GM20000 (cell line): ENCODE data around the gene WDR91.

Experiments
- DNase-seq: peaks from one replicate; pipeline ENCODE4 v3.0.0; 2012; ENCODE audit warnings: low spot score
- TF ChIP-seq, protein P1 (sequence below): IDR thresholded peaks from 2 replicates; pipeline ENCODE4 v1.5.1; 2012; ENCODE audit warnings: mild to moderate bottlenecking, control low read depth; ENCODE audit errors: extremely low read depth, missing control alignments

Gene WDR91

DNA sequence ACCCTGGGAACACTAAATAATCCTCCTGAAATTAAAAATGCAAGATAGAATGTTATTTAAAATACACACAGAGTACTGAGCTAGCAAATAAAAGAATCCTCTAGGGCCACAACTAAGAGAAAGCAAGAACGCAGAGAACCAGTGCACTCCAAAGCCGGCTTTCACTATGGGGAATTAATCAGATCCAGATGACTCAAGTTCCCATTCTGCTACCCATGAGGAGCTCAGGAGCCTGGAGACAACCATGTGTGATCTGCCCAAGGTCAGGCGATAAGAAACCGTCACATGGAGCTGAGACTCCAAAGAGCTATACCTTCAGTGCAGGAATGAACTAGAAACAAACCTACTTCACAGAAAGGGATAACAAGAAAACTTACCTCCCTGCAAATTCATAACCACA lies 21.4 kb downstream of the WDR91 start:
- TF ChIP-seq, protein P1, sequence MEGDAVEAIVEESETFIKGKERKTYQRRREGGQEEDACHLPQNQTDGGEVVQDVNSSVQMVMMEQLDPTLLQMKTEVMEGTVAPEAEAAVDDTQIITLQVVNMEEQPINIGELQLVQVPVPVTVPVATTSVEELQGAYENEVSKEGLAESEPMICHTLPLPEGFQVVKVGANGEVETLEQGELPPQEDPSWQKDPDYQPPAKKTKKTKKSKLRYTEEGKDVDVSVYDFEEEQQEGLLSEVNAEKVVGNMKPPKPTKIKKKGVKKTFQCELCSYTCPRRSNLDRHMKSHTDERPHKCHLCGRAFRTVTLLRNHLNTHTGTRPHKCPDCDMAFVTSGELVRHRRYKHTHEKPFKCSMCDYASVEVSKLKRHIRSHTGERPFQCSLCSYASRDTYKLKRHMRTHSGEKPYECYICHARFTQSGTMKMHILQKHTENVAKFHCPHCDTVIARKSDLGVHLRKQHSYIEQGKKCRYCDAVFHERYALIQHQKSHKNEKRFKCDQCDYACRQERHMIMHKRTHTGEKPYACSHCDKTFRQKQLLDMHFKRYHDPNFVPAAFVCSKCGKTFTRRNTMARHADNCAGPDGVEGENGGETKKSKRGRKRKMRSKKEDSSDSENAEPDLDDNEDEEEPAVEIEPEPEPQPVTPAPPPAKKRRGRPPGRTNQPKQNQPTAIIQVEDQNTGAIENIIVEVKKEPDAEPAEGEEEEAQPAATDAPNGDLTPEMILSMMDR = no peak
- DNase-seq = no peak

DNA sequence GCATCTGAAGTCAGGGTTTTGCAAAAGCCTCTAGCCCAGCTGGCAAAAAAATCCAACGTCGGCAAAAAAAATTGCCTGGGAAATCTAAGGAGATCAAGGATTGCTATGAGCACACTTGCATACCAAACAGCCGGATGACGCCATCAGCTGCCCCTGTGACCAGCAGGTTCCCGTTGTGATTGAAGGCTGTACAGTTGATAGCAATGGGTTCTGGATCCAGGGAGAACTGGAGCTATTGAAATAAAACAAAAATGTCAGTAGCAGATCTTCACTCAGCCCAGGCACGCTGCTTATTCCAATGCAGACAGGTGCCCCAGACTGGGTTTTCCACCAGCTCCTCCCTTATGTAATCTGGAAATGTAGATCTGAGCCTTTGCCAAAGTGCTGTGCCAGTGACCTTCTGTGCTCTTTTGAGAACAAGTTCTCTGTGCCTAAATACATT lies 22.1 kb downstream of the WDR91 start:
- TF ChIP-seq, protein P1 = no peak
- no peak for DNase-seq

DNA sequence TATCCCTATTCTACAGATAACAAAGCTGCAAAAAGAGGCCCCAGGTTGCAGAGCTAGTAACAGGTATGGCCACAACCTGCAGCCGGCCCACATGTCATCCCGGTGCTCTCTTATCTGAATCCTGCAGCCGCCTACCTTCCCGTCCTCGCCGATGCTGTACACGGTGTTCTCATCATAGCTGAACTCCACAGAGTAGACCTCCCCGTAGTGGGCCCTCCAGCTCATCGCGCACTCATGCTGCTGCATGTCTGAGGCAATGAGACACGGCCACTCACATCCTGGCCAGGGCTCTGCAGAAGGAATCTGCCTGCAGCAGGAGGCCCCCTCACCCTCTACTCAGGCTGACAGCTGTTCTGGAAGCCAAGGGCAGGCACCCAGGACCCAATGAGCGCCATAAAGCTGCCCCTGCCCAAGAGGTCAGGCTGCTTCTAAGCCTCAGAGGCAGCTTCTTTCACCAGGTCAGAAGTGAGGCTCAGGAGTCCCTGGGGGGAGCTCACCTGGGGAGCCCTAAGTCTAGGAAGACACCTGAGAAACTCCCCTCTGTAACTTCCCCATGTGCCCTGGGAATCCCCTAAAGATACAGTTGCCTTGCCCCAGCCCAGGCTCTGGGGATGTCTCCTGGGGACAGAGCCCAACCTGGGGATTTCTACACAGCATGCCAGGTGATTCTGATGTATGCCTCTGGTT lies 22.9 kb downstream of the WDR91 start:
- DNase-seq = peak; percentile 62
- TF ChIP-seq, protein P1 = no peak

DNA sequence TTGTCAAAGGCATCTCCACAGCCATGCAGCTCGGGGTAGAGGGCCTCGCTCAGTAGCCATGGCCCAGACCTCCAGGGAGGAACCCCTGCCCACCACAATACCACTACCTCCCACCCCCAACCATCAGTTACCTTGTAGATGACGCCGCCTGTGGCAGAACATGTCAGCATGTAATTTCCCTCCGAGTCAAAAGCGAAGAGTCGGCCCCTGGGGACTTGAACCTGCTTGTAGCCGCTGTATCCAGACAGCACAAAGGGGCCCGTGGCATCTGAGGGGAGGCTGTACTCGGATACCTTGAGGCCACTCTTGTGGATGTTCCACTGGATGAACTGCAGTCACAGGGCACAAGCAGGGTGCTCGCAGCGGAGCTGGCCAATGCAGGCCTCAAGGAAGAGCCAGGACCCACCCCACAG lies 24.5 kb downstream of the WDR91 start:
- DNase-seq = peak; percentile 84

DNA sequence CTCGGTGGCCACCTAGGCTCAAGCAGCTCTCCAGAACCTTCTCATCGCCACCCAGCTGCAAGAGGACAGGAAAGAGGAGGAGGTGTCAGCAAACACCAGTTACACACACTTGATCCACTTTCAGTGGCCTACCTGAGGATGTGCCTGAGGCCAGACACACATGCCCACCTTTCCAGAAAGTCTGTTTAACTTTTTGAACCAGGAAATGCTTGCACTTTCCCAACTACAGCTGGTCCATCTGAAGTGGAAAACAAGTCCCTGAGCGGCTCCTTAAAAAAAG lies 25.1 kb downstream of the WDR91 start:
- peak; percentile 39 for DNase-seq
- TF ChIP-seq, protein P1 = no peak

More for the DNA sequence above, 24.5 kb downstream of the WDR91 start:
- TF ChIP-seq, protein P1 = no peak

DNA sequence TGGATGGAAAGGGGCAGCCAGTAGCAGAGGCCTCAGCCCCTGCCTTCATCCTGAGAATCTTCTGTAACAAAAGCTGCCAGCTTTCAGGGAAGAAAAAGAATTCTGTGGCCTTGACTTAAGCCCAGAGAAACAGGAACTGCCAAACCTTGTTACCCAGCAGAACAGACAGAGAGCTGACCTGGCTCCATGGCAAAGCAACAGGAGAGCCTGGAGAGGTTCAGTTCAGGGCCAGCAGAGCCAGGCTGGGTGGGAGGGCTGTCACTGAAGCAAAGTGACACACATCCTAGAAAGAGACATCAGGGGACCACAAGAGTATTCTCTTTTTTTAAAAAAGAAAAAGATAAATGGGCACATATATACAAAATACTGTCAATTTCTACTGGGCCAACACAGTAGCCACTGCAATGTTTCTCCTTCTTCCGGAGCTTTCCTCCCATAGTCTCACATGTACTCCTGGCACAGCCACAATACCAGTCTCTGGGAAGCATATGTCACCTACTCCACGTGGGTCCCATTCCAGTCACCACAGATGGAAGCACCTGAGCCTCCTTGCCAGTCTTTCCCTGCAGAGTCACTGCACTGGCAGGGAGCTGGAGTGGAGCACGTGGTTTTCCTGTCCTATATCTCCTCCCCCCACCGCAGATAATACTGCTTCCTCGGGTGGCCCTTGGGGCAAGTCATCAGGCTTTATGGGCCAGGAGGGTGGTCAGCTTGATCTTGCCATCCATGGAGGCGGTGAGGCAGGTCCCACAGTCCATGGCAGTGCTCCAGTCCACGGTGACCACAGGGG lies 25.7 kb downstream of the WDR91 start:
- TF ChIP-seq, protein P1 = no peak
- no peak for DNase-seq

DNA sequence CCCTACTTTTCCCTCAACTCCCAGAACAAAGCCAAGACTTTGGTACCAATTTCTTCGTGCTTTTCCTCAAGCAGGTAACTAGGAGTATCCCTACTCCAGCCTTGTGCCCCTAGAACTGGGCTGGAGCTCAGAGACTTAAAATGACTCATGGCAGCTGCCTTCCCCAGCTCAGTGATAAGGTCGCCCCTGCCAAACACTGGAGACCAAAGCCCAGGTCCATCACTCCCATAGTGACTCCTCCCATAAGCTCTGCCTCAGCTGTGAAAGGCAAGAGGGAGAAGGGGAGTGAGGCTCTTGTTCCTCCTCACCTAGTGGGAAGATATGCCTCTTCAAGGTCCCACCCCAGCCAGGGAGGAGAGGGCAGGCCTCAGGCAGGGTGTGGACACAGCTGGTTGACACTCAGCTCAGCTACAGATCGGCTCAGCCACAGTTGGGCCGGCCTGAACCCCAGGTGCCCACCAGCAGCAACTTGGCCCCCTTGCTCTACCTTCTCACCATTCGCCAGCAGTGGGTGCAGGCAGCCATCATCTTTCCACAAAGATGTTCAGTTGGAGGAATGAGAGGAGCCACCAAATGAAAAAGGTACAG lies 27.0 kb downstream of the WDR91 start:
- TF ChIP-seq, protein P1 = no peak
- DNase-seq = no peak
